NCI-H2196 (cell line): ENCODE results near the gene KDM2B.
A peak's percentile ranks its signal among the peaks of the same experiment; 100 is the strongest.
"Not testable (repeated sequence)": the region's sequence is repeated elsewhere in the genome, so short reads cannot be mapped to it uniquely, and the experiment has no call there.

ENCODE experiments used
- DNase-seq: peaks from one replicate; lab custom pipeline; 2025; ENCODE audit not compliant: unreplicated experiment; lab: John Stamatoyannopoulos, UW

KDM2B gene

DNA sequence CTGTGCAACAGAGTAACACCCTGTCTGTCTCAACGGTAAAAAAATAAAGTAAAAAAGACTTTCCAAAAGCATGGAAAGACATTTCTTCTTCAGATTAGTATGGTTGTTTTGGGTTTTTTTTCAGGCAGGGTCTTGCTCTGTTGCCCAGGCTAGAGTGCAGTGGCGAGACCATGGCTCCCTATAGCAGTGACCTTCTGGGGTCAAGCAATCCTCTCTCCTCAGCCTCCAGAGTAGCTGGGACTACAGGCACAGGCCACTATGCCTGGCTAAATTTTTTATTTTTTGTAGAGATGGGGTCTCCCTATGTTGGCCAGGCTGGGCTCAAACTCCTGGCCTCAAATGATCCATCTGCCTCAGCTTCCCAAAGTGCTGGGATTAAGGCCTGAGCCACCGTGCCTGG is 72.8 kb downstream of the KDM2B start:
- no peak for DNase-seq

DNA sequence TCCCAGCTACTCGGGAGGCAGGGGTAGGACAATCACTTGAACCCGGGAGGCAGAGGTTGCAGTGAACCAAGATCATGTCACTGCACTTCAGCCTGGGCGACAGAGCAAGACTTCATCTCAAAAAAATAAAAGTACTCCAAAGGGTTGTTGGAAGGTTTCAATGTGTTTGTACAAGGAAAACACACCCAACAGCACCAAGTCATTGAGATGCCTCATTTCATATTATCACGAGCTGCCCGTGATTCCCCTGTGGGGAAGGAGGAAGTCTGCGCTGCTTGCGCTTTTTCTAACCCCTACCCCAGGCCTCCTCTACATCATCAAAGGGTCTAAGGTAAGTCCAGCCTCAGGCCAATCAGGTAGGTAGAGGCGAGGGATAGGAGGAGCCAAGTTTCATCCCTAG is 73.6 kb downstream of the KDM2B start:
- no peak for DNase-seq

DNA sequence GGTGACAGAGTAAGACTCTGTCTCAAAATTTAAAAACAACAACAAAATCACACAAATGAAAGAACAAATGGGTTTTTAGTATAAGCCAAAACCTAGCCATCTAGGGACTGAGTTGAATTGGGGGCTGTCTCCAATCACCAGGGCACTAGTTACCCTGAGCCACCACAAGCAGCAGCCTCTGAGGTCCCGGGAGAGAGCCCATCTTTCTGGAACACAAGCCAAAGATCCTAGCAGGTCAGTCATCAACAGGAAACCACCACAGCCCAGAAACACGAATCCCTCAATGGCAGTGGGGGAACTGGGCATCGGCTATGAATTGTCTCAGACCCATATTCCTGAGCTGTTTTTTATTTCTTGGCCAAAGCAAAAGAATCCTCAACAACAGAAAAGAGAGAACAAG is 75.3 kb downstream of the KDM2B start:
- no peak for DNase-seq

DNA sequence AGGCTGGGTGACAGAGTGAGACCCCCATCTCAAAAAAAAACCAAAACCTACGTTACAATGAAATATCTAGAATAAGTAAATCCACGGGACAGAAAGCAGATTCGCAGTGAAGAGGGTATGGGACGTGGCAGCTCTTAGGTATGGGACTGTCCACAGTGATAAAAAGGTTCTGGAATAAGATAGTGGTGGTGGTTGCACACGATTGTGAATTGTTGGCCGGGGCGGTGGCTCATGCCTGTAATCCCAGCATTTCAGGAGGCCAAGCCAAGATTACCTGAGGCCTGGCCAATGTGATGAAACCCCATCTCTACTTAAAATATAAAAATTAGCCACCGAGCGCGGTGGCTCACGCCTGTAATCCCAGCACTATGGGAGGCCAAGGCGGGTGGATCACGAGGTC is 76.3 kb downstream of the KDM2B start:
- DNase-seq, result no peak

DNA sequence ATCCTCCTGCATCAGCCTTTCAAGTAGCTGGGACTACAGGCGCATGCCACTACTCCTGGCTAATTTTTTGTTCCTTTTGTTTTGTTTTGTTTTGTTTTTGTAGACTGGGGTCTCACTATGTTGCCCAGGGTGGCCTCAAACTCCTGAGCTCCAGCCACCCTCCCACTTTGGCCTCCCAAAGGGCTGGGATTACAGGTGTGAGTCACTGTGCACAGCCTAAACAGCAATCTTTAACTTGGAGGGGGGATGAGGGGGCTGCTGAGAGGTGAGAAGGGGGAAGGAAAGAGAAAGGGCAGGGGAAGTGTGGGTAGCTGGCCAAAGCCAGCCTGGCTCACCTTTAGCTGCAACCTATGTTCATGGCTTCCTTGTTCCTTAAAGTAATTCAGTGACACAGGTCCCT is 77.4 kb downstream of the KDM2B start:
- no peak for DNase-seq

DNA sequence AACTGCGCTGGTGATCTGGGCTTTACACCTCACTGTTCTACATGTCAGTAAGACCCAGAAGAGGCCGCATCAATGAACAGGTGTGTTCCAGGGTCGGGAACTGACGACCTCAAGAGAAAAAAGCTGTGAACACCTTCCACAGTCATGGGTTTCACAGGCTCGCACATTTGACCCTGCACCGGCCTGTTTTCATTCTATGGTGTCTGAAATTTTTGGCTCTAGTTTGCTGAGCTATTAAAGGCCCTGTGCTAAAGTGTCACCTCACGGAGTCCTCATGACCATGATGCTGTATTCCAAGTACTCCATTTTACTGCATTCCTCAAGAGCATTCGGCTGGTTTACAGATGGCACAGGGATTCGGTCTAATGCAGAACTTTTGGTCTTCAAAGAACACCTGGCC is 78.9 kb downstream of the KDM2B start:
- no peak for DNase-seq

DNA sequence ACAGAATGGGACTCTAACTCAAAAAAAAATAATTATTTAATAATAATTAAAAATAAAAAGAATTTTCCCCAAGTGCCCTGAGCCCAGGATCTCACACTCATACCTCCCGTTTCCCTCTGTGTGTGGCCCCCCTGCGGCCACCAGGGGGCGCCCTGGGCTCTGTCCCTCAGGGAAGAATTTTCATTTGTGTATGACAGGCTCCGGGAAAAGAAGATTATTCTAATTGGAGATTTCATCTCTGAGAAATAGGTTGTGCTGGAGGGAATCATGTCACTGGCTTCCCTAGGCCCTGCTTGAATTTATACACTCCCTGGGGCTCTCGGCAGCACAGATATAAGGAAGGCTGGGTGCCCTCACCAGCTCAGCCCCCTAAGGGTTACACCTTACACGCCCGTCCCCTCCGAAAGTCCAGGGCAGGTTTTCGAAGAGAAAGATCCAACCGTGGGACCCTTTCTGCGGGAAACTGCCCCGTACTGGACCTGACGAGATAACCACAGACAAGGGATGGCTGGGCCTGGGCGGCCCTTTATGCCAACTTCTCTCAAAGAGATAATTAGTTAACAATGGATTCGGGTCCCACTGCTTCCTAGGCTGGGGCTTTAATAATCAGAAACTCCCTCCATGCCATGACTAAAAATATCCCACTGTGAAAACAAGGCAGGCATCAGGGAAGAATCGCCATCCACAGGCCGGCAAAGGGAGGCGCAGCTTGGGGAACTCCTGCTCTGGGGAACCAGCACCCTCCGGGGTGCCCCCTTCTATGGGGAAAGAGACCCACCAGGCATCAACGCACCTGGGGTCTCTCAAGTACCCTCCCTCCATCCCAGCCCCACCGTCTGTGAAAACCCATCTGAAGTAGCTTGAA is 80.7 kb downstream of the KDM2B start:
- DNase-seq, result peak; percentile 81

DNA sequence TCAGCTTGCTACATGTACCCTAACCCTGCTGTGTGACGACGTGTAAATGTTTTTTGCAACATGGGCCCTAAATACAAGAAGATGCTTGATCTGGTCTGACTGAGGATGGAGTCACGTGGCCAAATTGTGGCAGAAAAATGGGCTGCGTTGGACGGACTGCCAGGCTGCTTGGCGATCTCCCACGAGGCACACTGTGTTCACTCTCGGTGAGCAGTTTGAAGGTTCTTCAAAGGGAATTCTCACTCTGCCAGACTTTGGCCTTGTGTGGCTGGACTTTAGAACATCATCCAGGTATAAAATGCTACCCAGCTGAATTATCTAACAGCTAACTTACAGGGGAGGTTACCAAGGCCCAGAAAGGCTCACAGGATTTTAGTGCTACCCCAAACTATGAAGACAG is 85.1 kb downstream of the KDM2B start:
- DNase-seq, result no peak

DNA sequence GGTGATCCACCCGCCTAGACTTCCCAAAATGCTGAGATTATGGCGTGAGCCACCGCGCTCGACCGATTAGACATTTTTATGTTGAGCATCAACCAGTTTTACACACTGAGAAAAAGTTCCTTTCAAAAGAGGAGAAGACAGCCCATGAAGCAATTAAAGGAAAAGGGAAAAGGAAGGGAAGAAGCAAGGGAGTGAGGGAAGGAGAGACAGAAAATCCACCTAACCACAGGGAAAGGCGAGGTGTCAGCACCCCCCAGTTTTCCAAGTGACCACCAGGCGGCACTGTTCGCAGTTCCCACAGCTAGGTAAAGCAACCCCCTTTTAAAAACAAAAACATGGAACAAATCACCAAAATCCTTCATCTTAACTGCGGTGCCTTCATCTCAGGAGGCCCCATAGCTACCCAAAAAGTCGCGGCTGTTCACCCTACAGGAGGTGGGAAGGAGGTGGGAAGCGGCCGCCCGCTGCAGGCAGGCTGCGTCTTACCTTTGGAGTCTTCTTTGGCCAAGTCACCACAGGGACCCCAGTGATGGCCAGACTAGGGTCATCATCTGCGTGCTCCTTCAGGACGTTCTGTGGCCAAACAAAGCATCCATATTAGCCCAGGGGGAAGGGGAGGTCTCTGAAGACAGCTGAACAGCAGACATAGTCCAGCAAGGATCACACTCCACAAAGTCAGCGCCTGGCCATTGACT is 86.6 kb downstream of the KDM2B start:
- DNase-seq, result peak; percentile 20

DNA sequence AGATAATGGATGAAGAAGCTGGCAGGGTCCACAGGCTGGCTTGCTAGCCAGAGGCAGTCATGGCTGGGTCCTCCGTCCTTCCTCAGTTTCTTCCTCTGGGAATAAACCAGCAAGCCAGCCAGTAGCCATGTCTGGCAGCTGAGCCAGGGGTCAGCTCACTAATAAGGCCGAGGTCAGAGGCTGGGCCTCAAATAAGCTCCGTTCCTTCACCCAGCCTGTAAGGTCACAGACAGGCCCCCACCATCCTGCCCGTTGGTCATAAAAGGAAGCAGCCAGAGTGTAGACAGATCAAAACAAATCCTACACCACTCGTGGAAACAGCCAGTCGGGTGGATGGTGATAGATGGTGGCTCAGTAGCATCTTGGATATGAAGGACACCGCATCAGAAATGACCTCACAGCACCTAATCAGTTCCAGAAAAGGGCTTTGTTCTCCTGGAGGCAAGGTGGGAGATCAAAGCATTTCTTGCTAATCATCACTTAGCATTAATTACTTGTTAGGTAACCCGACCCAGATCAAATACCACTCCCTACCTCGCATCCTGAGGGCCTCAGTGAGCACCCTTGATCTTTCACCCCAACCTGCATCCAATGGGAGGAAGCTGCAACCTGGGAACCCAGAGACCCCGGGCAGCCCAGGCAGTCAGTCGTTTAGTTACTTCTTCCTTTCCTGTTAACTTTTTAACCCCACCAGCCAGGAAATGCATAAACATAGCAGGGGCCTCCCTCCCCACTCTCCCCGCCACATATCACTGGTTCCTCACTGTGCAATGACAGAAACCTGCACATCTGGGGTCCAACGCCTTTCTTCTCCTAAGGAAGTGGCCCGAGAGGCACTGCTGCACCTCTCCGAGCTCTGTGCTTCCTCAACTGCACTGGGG is 90.2 kb downstream of the KDM2B start:
- DNase-seq, result no peak

DNA sequence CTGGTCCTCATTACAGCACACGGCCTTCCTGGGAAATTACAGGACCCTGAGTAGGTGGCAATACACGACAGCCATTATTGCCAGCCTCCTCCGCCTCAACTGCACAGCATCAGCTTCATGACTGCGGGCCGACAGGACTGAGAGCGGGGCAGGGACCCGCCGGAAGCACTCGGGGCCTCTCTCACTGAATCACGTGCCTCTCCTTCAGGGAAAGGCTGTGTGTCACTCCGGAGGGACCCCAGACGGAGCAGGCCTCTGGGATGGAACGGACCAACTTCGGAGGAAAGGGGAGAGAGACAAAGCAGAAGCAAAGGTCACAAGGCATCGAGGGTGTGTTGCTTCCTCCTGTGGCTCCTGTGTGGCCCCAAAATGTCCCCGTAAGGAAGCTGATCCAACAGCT is 90.9 kb downstream of the KDM2B start:
- DNase-seq, result no peak

DNA sequence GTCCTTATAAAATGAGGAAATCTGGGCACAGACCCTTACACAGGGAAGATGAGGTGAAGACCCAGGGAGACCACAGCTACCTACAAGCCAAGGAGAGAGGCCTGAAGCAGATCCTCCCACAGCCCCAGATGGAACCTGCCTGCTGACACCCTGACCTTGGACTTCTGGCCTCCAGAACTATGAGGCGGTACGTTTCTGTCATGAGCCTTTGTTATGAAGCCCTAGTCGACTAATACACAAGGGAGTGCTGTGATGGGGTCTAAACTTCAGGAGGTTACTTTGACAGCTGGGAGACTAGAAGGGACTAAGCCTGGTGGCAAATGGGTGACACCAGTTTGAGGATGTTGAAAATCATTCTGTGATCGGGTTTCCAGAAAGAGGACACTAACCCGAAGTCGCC is 95.9 kb downstream of the KDM2B start:
- no peak for DNase-seq

DNA sequence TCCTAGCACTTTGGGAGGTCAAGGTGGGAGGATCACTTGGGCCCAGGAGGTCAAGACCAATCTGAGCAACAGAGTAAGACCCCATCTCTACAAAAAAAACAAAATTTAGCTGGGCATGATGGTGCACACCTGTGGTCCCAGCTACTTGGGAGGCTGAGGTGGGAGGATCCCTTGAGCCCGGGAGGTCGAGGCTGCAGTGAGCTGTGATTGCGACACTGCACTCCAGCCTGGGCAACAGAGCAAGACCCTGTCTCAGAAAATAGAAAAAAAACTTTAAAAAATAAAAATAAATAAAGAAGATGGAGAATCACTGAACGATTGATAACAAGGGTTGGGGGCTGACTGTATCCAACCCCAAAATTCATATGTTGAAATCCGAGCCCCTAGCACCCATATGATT is 96.3 kb downstream of the KDM2B start:
- not testable (repeated sequence) for DNase-seq

DNA sequence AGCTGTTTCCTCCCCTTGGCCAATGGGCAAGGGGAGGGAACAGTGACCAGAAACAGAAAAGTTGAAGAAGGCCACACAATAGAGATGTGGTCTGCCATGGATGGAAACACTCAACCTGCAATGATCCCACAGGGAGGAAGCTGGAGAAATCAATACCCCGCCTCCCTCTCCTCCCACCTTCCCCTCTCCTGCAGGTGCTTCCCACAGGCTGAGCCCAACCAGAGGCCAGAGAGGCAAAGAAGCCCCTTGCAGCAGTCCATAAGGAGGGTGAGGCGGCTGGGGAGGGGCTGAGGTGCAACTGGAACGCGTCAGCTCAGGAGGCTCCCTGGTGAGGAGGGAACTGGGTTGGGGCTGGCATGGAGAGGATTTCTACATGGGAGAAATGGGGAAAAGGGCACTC is 96.9 kb downstream of the KDM2B start:
- DNase-seq, result no peak

DNA sequence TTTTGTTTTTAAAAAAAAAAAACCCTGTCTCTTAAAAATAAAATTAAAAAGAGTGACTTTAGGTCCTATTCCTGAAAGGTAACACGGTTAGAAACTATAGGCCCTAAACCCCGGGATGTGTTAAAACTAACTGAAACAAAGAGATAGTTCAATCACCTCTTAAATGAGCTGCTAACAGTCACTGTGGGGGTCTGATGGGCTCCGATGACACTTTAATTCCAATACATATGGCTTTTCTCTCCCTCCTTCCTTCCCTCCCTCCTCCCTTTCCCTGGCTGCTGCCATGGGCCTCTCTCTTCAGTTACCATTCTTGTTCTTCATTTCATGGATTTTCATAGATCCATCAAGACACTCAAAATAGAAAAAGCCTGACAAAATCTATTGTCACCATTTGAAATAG is 104.3 kb downstream of the KDM2B start:
- no peak for DNase-seq

DNA sequence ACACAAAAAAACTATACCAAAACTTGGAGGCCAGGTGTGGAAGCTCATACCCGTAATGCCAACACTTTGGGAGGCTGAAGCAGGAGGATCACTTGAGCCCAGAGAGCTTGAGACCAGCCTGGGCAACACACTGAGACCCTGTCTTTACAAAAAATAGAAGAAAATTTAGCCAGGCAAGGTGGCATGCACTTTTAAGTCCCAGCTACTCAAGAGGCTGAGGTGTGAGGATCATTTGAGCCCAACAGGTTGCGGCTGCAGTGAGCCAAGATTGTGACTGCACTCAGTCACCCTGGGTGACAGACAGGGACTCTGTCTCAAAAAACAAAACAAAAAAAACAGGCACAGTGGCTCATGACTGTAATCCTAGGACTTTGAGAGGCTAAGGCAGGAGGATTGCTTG is 105.5 kb downstream of the KDM2B start:
- DNase-seq, result no peak

DNA sequence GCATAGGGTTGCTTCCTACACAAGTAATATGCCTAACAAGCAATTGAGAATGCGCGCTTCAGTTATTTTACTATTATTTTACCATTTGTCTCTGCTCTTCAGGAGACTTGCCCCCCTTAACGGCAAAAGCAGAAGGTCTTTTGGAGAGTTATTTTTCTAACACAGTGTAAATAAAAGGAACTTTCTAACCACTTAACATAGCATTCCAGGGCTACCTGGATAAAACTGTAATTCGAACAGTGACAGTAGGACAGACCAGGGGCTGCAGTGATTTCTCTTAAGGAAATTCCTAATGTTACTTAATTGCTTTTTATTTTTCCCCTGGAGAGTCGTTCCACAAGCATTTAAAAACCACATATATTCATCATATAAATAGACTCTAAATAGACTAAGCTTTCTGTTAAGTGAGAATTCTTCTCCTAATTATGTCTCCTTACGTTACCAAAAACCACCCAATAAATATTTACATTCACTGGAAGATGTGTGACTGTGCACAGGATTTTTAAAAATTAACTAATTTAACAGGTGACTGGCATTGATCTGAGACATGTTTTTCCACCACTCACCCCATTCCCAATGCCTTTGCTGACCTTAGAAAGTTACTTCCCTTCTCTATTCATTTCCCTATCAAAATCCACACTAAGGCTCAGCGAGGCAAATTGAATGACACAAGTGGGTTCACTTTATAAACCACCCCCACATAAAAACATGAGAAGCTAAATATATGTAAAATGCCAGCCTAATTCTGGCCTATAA is 108.5 kb downstream of the KDM2B start:
- no peak for DNase-seq

DNA sequence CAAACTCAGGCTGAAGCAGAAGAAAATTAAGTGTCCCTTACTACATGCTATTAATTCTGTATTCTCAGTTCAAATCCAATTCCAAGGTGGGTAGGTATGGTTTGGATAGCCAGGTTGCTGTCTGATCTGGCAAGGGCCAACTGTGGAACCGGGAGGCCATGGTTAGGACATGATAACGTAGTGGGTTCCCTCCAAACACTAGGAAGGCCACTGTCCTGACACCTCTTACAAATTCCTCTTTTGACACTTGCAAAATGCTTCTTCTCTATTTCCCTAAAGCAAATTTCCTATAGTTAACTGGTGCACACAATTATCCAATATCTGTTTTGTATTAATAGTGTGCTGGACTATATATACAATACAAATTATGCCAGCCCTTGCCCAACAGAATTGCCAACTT is 110.1 kb downstream of the KDM2B start:
- DNase-seq, result no peak

DNA sequence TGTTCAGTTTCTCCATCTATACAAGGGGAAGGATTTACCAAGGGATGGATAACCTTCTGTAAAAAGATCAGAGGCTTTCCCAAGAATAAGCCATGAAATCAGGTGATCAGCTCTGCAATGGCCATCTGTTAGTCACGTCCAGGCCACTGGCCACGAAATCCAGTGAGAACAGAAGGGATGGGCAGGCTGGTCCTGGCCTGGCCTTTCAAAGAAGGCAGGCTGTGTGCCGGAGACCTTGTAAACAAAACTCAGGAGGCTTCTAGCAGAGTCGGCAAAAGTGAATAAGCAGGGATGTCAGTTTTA is 112.4 kb downstream of the KDM2B start:
- DNase-seq, result no peak

DNA sequence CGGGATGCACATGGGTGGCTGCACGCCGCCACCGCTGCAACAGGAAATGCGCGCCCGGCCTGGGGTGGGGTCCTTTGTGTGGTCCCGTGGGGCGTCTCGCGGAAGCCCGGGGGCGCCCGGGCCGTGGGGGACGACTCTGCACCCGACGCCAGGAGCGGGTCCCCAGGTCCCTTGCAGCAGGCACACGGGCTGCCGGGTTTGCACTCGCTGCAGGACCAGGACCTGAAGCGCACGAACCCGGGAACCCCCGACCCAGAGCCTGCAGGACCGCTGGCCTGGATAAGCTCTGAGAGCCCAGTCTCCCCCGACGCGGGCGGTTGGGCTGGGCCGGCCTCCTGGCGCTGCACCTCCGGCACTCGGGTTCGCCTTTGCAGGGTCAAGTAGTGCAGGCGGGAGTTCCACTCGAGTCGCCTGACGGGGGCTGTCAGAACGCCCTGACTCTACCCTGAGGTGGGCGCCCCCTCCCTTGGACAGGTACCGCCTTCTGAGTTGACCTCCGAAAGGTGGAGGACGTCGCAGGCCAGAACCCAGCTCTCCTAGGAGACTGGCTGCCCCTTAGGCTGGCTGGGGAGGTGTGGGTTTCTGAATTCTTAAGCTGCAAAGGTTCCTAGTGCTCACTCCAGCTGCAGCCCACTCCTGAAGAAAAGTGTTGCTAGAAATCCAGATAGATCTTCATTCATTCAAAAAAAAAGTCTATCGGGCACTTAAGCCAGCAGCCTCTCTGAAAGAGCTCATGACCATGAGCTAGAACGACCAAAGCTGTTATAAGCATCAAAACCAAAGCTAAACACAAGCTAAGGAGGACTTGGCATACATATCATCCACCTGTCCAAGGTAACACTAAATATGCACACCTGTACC is 113.0 kb downstream of the KDM2B start:
- DNase-seq, result peak; percentile 34
